ENCODE measurements around the gene EVI2B.
"Not testable (repeated sequence)": the region's sequence is repeated elsewhere in the genome, so short reads cannot be mapped to it uniquely, and the experiment has no call there.

EVI2B gene

DNA sequence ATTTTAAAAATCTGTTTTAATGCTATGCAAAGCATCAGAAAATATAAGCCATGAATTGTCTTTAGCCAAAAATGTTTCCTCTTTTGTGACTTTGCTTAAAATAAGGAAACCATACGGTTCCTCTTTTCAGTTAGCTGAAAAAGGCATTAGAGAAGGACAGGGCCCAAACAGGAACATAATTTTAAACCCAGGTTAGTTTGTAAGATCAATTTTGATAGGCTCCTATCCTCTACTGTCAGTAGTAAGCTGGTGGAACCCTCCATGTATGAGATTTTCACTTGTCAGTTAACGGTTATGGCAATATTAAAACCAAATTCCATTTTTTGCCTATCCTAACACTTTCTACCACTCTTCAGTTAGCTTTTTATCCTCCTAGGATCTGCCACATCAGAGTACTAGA, 4.3 kb downstream of the EVI2B start:
- DNase-seq: no peak

DNA sequence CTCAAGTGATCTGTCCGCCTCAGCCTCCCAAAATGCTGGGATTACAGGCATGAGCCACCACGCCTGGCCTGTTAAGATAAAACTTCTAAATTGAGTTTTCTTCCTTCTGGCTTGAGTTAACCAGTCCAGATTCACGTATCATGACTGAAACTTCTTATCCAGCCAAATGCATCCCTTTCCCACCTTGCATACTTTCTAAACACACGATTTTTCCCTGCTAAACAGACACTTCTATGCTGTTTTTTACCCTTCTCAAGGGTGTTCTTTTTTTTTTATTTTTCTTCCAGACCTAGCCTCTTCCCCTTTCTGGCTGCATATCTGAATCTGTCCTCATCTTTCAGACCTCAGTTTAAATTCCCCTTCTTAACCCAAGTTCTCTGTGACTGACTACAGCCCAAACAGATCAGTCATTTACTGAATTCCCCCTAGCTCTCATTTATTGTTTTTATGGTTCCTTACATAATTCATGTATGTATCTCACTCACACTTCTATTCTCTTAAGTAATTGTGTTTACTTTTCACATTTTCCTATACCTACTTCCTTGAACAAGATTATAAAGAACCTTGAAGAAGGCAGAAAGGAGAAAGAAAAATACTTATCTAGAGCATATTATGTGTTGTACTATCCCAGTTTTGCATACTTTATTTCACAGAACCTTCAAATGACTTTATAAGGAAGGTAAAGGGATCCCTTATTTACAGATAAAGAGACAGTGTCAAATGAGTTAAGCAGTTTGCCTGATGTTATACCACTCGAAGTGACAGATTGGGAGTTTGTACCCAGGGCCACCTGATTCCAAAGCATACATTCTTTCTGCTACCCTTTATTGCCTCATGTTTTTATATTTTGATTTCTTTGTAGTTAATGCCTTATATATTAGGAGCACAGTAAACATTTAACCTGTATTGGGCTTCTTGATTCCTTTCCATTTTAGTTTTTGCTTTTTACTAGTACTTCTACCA, 5.2 kb downstream of the EVI2B start:
- DNase-seq: no peak

DNA sequence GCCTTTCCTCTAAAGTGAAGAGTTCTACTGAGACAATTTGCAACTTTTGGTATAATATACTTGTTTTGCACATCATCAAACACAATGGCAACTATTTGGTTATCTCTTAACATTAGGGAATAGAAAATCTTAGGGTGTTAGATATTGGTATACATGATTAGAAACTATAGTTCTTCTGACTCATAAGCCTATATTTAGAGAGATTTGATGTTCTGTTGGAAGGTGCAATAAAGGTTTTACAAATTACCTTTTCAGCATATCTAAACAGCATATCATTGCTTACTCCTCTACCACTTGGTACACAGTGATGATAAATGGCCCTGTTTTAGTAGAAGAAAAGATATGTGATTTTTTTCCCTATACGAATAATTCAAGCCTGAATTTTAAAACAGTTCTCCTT, 6.2 kb downstream of the EVI2B start:
- no peak for DNase-seq

GRCh38 chr17:31299624-31300023, 14.2 kb downstream of the EVI2B start:
- DNase-seq: no peak

- DNase-seq: no peak
Measured at GRCh38 chr17:31297090-31297489, 16.8 kb downstream of the EVI2B start, which contains the start of gene OMG. Gene OMG, minus strand, starts transcription at chr17:31297239. Its CDS starts 908 bp downstream, at chr17:31296331.

DNA sequence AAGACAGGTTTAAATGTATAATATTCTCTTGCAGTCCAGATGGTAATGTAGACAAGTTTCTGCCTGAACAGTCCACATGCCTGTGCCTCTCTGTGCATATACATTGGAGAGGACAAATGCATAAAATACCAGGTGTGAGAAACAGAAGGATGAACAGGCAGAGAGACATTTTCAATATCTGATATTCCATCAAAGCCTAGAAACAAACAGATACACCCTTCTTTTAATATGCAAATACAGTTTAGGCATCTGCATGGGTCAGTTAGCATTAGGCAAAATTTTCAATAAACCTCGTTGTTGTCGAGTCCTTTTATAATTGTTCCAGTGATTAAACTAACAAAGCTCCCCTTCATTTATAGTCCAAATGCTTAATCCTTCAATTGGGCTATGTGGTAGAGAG, 17.7 kb downstream of the EVI2B start:
- DNase-seq: no peak

DNA sequence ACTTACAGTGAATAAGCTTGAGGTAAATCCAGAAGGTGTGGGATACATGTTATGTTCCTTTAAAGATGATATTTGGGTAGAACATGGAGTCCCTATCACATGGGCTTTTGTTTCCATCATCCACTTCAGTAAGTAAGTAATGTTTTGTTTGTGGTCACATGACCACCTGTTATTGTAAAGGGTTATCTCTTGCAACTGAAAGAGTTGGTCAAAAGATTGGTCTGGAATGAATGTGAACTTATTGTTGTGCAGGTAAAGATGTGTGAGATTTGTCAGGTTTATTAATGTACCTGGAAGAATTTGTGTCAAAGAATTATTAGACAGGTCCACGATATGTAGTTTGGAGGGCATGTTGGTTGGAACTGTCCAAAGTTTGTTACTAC, 18.4 kb downstream of the EVI2B start:
- DNase-seq: no peak

DNA sequence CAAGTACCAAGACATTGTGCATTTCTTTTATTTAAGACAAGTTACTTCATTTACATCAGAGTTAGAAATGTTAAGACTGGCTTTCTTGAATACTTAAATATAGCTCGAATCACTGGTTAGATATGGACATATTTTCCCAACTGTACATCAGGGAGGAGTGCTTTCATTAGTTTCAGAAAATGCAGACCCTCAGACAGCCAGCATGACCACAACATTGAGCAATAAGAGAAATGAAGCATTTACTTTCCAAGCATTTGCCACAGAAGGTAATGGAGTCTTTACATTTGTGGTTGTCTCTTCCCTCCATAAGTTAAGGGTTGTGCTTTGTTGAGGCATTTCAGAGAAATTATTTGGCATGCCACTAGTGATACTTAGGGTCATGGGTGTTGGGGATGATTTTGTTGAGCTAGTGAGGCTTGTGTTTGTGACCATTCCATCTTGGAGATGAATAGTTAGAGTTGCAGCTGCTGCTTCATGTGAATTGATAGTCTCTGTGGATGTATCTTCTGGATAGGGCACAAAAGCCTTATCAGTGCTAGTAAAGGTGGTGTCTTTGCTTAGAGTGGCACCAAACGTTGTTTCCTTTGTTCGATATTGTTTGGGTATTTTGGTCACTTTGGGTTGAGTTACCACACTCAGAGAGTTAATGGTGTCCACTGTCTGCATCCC, 18.9 kb downstream of the EVI2B start:
- no peak for DNase-seq

GRCh38 chr17:31294231-31294630, 19.6 kb downstream of the EVI2B start:
- no peak for DNase-seq

DNA sequence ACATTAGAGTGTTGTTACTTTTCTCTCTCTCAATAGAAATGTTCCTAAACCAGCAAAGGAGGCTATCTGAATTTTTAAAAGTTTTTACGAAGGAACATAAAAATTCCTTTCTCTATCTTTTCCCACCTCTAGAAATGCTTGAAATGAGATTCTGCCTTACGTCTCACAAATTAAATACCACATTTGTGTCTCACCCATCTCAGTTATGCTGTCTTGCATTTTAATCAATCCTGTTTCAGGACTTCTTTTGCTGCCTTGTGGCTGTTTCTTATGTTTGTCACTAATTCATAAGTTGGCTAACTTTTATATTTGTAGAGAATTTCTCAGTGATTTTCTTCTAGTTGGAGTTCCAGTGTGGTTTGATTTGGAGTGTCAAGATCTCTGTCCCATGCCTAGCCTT, 20.3 kb downstream of the EVI2B start:
- no peak for DNase-seq

DNA sequence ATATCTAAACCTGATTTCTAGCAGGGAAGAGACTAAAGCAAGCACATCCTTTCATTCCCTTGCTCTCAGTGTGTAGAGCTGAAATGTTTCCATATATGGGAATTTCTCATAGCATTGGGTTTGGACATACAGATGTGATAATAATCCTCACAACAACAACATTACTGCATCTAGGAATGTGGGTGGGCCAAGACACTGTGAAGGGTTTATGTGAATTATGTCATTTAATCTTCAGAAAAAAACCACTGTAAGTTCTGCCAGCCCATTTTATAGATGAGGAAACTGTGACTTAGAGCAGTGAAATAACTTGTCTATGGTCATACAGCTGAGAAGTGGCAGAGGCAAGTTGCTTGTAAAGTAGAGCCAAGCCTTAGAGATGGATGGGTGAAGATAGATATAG, 22.0 kb downstream of the EVI2B start:
- DNase-seq: no peak

GRCh38 chr17:31289790-31290189, 24.1 kb downstream of the EVI2B start:
- DNase-seq: no peak

DNA sequence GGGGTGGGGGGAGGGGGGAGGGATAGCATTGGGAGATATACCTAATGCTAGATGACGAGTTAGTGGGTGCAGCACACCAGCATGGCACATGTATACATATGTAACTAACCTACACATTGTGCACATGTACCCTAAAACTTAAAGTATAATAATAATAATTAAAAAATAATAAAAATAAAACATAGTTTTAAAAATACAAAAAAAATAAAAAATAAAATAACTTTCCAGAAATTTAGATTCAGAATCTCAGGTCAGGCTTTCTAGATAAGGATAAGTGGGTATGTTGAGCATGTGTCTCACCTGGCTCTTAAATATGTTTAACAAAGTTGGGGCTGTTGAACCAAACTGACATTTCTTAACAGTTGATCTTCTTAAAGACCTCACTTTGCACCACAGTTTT, 25.9 kb downstream of the EVI2B start:
- not testable (repeated sequence) for DNase-seq

- DNase-seq: no peak
Measured at GRCh38 chr17:31286587-31286986, 27.3 kb downstream of the EVI2B start.

GRCh38 chr17:31283841-31284240, 30.0 kb downstream of the EVI2B start:
- DNase-seq: no peak

DNA sequence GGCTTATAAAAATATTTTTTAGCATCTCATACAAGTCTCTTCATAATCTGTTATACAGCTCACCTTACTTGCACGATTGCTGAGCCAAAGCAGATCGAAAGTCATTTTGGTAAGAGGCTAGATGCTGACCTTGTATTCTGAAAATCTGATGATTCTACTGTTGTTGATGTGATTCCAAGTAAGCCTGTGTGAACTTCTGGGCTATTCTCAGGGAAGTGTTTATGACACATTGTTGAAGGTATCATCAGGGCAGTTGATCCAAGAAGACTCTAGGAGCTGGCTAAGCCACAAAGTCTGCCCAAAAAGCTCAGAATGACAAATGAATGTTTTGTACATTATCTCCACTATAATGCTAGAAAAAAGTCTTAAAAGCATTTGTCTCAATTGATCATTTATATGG, 32.8 kb downstream of the EVI2B start:
- DNase-seq: no peak

DNA sequence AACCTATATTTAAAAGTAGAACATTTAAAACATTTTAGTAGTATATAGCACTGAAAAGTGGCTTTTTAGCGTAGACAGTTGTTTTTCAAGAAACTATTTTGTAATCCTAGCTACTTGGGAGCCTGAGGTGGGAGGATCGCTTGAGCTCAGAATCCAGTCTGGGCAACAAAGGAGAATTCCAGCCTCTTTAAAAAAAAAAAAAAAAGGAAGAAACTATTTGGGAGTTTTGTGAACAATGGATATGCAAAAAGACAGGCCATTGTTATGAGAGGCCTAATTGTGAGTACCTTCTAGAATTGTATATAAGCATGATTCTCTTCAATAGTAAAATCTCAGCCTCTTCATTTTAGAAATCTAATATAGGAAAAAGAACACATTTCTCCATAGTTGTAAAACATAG, 34.5 kb downstream of the EVI2B start:
- DNase-seq: no peak

- DNase-seq: no peak
Measured at GRCh38 chr17:31275116-31275515, 38.7 kb downstream of the EVI2B start.

GRCh38 chr17:31274252-31274651, 39.6 kb downstream of the EVI2B start:
- DNase-seq: no peak

- no peak for DNase-seq
Measured at GRCh38 chr17:31273516-31273915, 40.3 kb downstream of the EVI2B start.

DNA sequence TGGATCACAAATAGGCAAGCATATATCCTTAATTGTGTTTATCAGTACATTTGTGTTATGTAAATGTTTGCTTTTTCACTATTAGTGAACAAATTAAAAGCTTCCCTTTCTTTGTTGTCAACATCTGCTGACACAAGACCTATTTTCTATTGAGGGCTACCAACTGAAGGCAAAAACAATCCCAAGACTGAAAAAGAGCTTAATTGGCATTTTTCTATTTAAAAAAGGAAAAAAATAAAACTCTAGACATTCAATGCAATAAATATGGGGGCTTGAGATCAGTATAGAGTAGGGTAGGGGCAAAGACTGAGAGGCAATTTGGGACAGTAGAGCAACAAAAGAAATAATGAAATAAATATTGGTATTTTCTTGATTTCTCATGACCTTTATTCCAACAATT, 41.1 kb downstream of the EVI2B start:
- DNase-seq: no peak

GRCh38 chr17:31272236-31272635, 41.6 kb downstream of the EVI2B start:
- no peak for DNase-seq

- DNase-seq: no peak
Measured at GRCh38 chr17:31269578-31269983, 44.3 kb downstream of the EVI2B start.

DNA sequence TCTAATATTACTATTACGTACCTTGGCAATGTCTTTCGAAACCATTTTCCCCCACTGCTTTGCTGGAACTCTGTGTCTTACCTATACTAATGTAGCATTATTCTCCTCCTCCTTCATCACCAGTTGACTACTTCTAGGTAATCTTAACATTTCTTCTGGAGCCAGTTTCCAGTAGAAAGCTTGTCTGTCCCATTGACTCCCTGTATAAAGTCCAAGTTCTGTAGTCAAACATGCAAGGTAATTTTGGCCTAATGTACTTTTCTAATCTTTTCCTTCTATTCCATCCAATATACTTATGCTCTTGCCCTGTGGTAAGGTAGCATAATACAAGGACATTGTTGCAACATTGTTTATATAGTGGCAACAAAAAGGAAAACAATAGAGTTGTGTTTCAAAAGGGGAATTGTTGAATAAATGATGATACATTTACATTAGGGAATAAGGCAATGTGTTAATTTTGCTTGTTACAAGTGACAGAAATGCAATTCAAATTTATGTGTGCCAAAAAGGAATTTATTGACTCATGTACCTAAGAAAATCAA, 44.7 kb downstream of the EVI2B start:
- DNase-seq: no peak

Measured in activated CD8-positive, alpha-beta memory T cell treated with anti-CD3 and anti-CD28 coated beads, Interleukin-2, amount 50 U/mL, for 4 hours (primary cell).